Choroid plexus epithelial cell (primary cell): Measurements from ENCODE around the gene VWA5B1.

ENCODE experiments used
- DNase-seq: peaks from one replicate; pipeline ENCODE4 v3.0.0-alpha.2; 2010; ENCODE audit warnings: low read depth
- H3K4me3 ChIP-seq: 2 replicates; pipeline ENCODE4 v1.5.1; 2011; ENCODE audit warnings: low read depth, mild to moderate bottlenecking, control low read depth, low read length, moderate library complexity
- CTCF ChIP-seq: conservative IDR thresholded peaks from 2 replicates; pipeline ENCODE4 v1.5.1; 2011; ENCODE audit warnings: low read depth, mild to moderate bottlenecking, control low read depth, inconsistent platforms, low read length, moderate library complexity

The VWA5B1 gene

GRCh38 chr1:20366056-20366462, 75.4 kb downstream of the VWA5B1 start:
- no peak for TF ChIP-seq CTCF
- H3K4me3 ChIP-seq, result no peak overlapping the region
- no peak for DNase-seq

- no peak overlapping the region for H3K4me3 ChIP-seq
- DNase-seq, result no peak
- TF ChIP-seq CTCF, result no peak
Measured at GRCh38 chr1:20366463-20367115, 75.9 kb downstream of the VWA5B1 start.

DNA sequence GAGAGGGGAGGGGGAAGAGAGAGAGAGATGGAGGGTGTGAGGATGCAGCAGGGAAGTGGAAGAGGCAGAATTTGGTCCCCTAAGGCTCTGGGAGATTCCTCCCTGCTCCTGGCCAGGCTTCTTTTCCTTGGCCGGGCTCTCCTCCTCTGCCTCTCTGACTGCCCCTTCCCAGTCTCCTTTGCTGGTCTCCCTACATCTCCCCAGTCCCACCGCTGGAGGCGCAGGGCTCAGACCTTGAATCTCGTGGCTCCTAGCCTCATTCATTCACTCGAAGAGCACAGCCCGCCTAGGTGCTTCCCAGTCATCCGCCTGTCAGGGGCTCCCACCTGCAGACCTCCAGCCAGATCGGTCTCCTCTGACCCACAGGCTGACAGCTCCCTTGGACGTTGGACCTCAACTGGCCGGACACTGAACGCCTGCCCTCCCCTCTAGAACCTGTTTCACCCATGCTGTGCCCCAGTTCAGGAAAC, 76.5 kb downstream of the VWA5B1 start:
- DNase-seq, result peak; percentile 49
- TF ChIP-seq CTCF, result peak; percentile 71
- no peak overlapping the region for H3K4me3 ChIP-seq

DNA sequence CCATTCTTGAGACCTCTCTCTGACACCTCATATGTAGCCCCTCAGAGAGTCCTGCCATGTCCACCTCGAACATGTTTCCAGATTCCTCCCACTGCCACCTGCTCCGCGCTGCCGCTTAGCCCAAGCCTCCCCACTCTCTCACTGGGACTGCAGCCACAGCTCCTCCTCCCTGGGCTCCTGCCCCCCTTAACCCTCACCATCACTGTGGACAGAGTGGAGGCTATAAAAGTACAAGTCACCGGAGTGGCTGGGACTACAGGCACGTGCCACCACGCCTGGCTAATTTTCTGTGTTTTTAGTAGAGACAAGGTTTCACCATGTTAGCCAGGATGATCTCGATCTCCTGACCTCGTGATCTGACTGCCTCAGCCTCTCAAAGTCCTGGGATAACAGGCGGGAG, 77.0 kb downstream of the VWA5B1 start:
- no peak for DNase-seq
- H3K4me3 ChIP-seq, result no peak overlapping the region
- TF ChIP-seq CTCF, result no peak

DNA sequence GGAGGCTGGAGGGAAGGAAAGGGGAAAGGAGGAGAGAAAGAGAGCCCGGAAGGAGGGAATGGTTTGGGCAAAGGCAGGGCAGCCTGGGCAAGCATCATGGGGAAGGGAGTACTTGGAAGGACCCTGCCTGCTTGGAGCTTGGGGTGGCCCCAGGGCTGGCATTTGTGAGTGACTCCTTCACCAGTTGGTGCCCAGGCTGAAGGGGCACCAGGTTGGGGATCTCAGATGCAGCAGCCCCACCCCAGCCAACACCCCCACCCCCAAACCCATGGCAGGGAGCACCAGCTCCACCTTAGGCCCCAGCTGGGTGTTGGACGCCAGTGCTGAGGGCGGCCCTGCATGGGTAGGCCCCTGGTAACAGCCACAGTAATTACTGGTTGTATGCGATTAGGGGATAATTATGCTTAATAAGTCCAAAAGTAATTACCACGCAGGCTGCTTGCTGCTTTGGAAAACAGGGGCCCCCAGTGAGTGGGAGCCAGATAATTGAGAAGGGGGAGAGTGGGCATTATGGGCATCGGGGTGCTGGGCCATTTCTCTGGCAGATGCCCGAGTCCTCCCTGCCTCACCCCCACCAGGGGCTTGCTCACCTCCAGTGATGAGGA, 78.3 kb downstream of the VWA5B1 start:
- no peak for TF ChIP-seq CTCF
- H3K4me3 ChIP-seq, result no peak overlapping the region
- DNase-seq, result no peak

- no peak for DNase-seq
- TF ChIP-seq CTCF, result no peak
Measured at GRCh38 chr1:20370698-20371097, 80.0 kb downstream of the VWA5B1 start.

DNA sequence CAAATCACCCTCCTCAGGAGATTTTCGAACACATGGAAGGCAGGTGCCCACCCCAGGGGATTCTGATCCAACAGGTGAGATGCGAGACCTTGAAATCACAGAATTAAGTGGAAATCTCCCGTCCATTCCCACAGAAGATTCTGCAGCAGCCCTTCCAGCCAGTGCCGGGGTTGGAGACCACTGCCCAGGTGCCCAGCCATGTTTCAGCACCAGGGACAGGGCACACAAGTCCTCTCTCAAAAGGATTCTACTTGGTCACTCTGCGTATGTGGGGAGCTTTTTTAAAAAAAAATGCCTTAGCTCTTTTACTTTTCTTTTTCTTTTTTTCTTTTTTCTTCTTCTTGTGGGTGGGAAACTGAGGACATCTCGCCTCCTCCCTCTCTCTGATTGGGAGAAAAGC, 80.7 kb downstream of the VWA5B1 start:
- no peak overlapping the region for H3K4me3 ChIP-seq
- DNase-seq, result peak; percentile 23
- no peak for TF ChIP-seq CTCF

More at GRCh38 chr1:20370698-20371097, 80.0 kb downstream of the VWA5B1 start:
- H3K4me3 ChIP-seq, result no peak overlapping the region
